K562 (cell line): ENCODE measurements around the gene LBR. TPM values are rescaled to one million over a fixed set of nuclear protein-coding genes. Genes with fewer than 3 reads are reported as not detected.

Experiments
- ATAC-seq: fragments of 200-7000 bp; cut with Tn5 transposase; 3 replicates; pipeline ENCODE4 v1.9.1; 2020; ENCODE audit warnings: moderate library complexity
- BruUV-seq: library from RNA; stranded (reverse); fragments of 400-500 nt; replicated peaks from 2 replicates; lab custom pipeline; 2021; lab: Mats Ljungman, UMichigan
- CTCF ChIA-PET: fragments of 300-600 bp; formaldehyde crosslinking; extraction: SDS; loops from one replicate; lab custom pipeline; 2021; ENCODE audit warnings: low intra/inter-chr PET ratio; lab: Yijun Ruan, JAX
- POLR2A ChIA-PET: fragments of 300-600, 350-650 bp; sonication (Branson Sonifier 250); formaldehyde crosslinking; extraction: SDS; loops from one replicate; lab custom pipeline; 2021; ENCODE audit warnings: antibody characterized with exemption, inconsistent platforms; lab: Yijun Ruan, JAX
- DNase-seq, 4 experiments: peaks; one replicate each; pipeline versions ENCODE4 v3.0.0 to v3.0.0-alpha.2; 2011 to 2018; ENCODE audit warnings: low spot score in 3 of 4, mixed read lengths in 3 of 4; ENCODE audit errors: extremely low read depth in 1 of 4
- FAIRE-seq: peaks from 2 replicates; lab custom pipeline; 2011; peaks lifted over from hg19 to GRCh38; lab: Jason Lieb, UNC
- H2AFZ ChIP-seq: 2 replicates; pipeline ENCODE4 v1.6.0; 2011; ENCODE audit warnings: low read depth, low read length, control low read depth, inconsistent platforms
- H3K27ac ChIP-seq: fragments of 200-600 bp; 3 replicates; pipeline ENCODE4 v1.8.0; 2011; ENCODE audit warnings: low read depth, mild to moderate bottlenecking, control low read depth, inconsistent platforms, low read length, moderate library complexity, mixed read lengths; ENCODE audit errors: extremely low read depth
- H3K27me3 ChIP-seq, 2 experiments: fragments of 300-600 bp in 1 of 2; 2 replicates in 1 of 2; 3 replicates in 1 of 2; pipeline versions ENCODE4 v1.6.0 to v1.8.0; 2011; ENCODE audit warnings: inconsistent platforms in 2 of 2, low read length in 2 of 2, mild to moderate bottlenecking in 1 of 2, mixed read lengths in 1 of 2, moderate library complexity in 1 of 2; ENCODE audit not compliant: control insufficient read depth in 2 of 2, insufficient read depth in 2 of 2
- H3K36me3 ChIP-seq: fragments of 300-600 bp; 3 replicates; pipeline ENCODE4 v1.8.0; 2011; ENCODE audit warnings: mild to moderate bottlenecking, low read length, inconsistent platforms; ENCODE audit not compliant: control insufficient read depth, insufficient read depth
- H3K4me1 ChIP-seq, 2 experiments: fragments of 200-600 bp in 1 of 2; replicated peaks in 1 of 2; 2 replicates in 1 of 2; 3 replicates in 1 of 2; pipeline versions ENCODE4 v1.5.1 to v1.8.0; 2011; ENCODE audit warnings: inconsistent platforms in 2 of 2, low read length in 2 of 2, mild to moderate bottlenecking in 1 of 2, mixed read lengths in 1 of 2, moderate library complexity in 1 of 2; ENCODE audit not compliant: control insufficient read depth in 2 of 2, insufficient read depth in 2 of 2
- H3K4me2 ChIP-seq: 2 replicates; pipeline ENCODE4 v1.6.1; 2011; ENCODE audit warnings: low read length, control low read depth, inconsistent platforms, mixed read lengths; ENCODE audit not compliant: insufficient read depth
- H3K4me3 ChIP-seq: fragments of 200-600 bp; sonication (generic), shearing (Covaris generic); 2 replicates; pipeline ENCODE4 v1.5.1; 2016; ENCODE audit warnings: control low read depth, inconsistent platforms
- H3K79me2 ChIP-seq: fragments of 200-600 bp; 3 replicates; pipeline ENCODE4 v1.8.0; 2011; ENCODE audit warnings: low read length, inconsistent platforms; ENCODE audit not compliant: control insufficient read depth, insufficient read depth
- H3K9ac ChIP-seq, 2 experiments: 2 replicates each; pipeline versions ENCODE4 v1.6.0 to v1.6.1; 2011; ENCODE audit warnings: low read depth in 2 of 2, low read length in 2 of 2, control low read depth in 1 of 2, inconsistent platforms in 1 of 2, mild to moderate bottlenecking in 1 of 2, mixed read lengths in 1 of 2; ENCODE audit not compliant: insufficient read depth in 1 of 2
- H3K9me1 ChIP-seq: one replicate; pipeline ENCODE4 v1.6.0; 2011; ENCODE audit warnings: inconsistent platforms, mild to moderate bottlenecking, low read length, moderate library complexity; ENCODE audit not compliant: control insufficient read depth, insufficient read depth
- H3K9me3 ChIP-seq: replicated peaks from 2 replicates; pipeline ENCODE4 v1.5.1; 2011; ENCODE audit warnings: low read depth, low read length, inconsistent platforms; ENCODE audit not compliant: control insufficient read depth, insufficient read depth
- H4K20me1 ChIP-seq: replicated peaks from 2 replicates; pipeline ENCODE4 v1.6.1; 2011; ENCODE audit warnings: low read length, inconsistent platforms, mixed read lengths; ENCODE audit not compliant: control insufficient read depth, insufficient read depth
- ARID3A ChIP-seq: IDR thresholded peaks from 2 replicates; pipeline ENCODE4 v1.6.1; 2012; ENCODE audit warnings: low read depth, low read length, improper control_type of control experiment, borderline replicate concordance
- CAMTA2 ChIP-seq: fragments of 250-450 bp; sonication (Bioruptor Pico); conservative IDR thresholded peaks from 2 replicates; pipeline ENCODE4 v1.5.1; 2022
- CEBPG ChIP-seq, 3 experiments: fragments of 200-800 bp in 1 of 3; sonication (Bioruptor generic) in 1 of 3; sonication (generic) in 1 of 3; formaldehyde crosslinking in 1 of 3; IDR thresholded peaks in 2 of 3; conservative IDR thresholded peaks in 1 of 3; 2 replicates each; pipeline versions ENCODE4 v1.6.1 to v1.8.0; 2016 to 2022; ENCODE audit warnings: missing compliant biosample characterization in 2 of 3, missing genetic modification characterization in 2 of 3, mild to moderate bottlenecking in 1 of 3, missing genetic modification reagents in 1 of 3
- CREB1 ChIP-seq, 2 experiments: sonication (generic) in 1 of 2; formaldehyde crosslinking in 1 of 2; IDR thresholded peaks; 2 replicates each; pipeline versions ENCODE4 v1.6.1 to v1.8.0; 2012 to 2022; ENCODE audit warnings: inconsistent platforms in 1 of 2, mild to moderate bottlenecking in 1 of 2, missing genetic modification reagents in 1 of 2, moderate library complexity in 1 of 2
- CTCF ChIP-seq, 3 experiments: IDR thresholded peaks in 2 of 3; conservative IDR thresholded peaks in 1 of 3; 2 replicates each; pipeline ENCODE4 v1.5.1; 2011 to 2012; ENCODE audit warnings: low read length in 3 of 3, mild to moderate bottlenecking in 3 of 3, control low read depth in 2 of 3, improper control_type of control experiment in 1 of 3, inconsistent platforms in 1 of 3, low read depth in 1 of 3, mixed read lengths in 1 of 3, moderate library complexity in 1 of 3; ENCODE audit not compliant: insufficient read depth in 2 of 3
- DACH1 ChIP-seq: fragments of 450-650 bp; IDR thresholded peaks from 2 replicates; pipeline ENCODE4 v1.6.1; 2018; ENCODE audit not compliant: partially characterized antibody
- DIDO1 ChIP-seq: fragments of 450-650 bp; IDR thresholded peaks from 2 replicates; pipeline ENCODE4 v1.6.1; 2016; ENCODE audit warnings: low read depth, missing biosample characterization, missing genetic modification characterization
- KDM4B ChIP-seq, 2 experiments: fragments of 450-650 bp in 1 of 2; sonication (generic) in 1 of 2; IDR thresholded peaks; 2 replicates each; pipeline ENCODE4 v1.6.1; 2016 to 2017; ENCODE audit warnings: borderline replicate concordance in 2 of 2, antibody characterized with exemption in 1 of 2, low read depth in 1 of 2, mild to moderate bottlenecking in 1 of 2
- MYC ChIP-seq, 2 experiments: fragments of 250-450 bp in 1 of 2; sonication (Bioruptor Pico) in 1 of 2; IDR thresholded peaks; 2 replicates each; pipeline versions ENCODE4 v1.5.1 to v1.6.1; 2012 to 2021; ENCODE audit warnings: low read depth in 2 of 2, borderline replicate concordance in 1 of 2, improper control_type of control experiment in 1 of 2, low read length in 1 of 2, mild to moderate bottlenecking in 1 of 2, moderate library complexity in 1 of 2
- NCOA6 ChIP-seq: fragments of 450-650 bp; IDR thresholded peaks from 2 replicates; pipeline ENCODE4 v1.6.1; 2017; ENCODE audit warnings: mild to moderate bottlenecking
- RAD21 ChIP-seq, 2 experiments: fragments of 250-450 bp in 1 of 2; fragments of 450-650 bp in 1 of 2; sonication (Bioruptor Pico) in 1 of 2; formaldehyde crosslinking in 1 of 2; IDR thresholded peaks in 1 of 2; conservative IDR thresholded peaks in 1 of 2; 2 replicates each; pipeline versions ENCODE4 v1.4.0 to v1.8.0; 2020 to 2022; ENCODE audit warnings: mild to moderate bottlenecking in 2 of 2, moderate library complexity in 1 of 2
- TEAD2 ChIP-seq: fragments of 450-650 bp; IDR thresholded peaks from 2 replicates; pipeline ENCODE4 v1.6.1; 2016; ENCODE audit warnings: missing genetic modification characterization, control low read depth, missing compliant biosample characterization
- ZNF212 ChIP-seq: fragments of 450-650 bp; formaldehyde crosslinking; IDR thresholded peaks from 2 replicates; pipeline ENCODE4 v1.4.0; 2020; ENCODE audit warnings: mild to moderate bottlenecking
- WGBS: fragments of 100-300 bp; shearing (Covaris generic); methylation state at CpG from one replicate; pipeline ENCODE4 v1.1.6; 2016; ENCODE audit warnings: low coverage, mixed read lengths; ENCODE audit not compliant: insufficient coverage; ENCODE audit errors: missing lambda C conversion rate; 5-methylcytosine and 5-hydroxymethylcytosine counted together
- in situ Hi-C: fragments of 300-500 bp; cut with MboI; formaldehyde crosslinking; loops from 4 replicates; pipeline ENCODE4 v1.15.0; 2018; ENCODE audit warnings: inconsistent platforms, mixed read lengths
- intact Hi-C: fragments of 100-400 bp; cut with micrococcal nuclease; formaldehyde crosslinking; loops from 2 replicates; pipeline ENCODE4 v1.14.2; 2022
- polyA plus RNA-seq, 8 experiments: library from polyadenylated mRNA; depleted of rRNA in 4 of 8; stranded (reverse) in 5 of 8; unstranded in 3 of 8; fragments of >200 nt; fragmentation: Nextera tagmentation in 2 of 8; fragmentation: Illumina TruSeq in 1 of 8; extraction: Ambion mirVana in 2 of 8; extraction: Trizol in 1 of 8; gene quantifications; 2 replicates each; pipeline versions ENCODE4 v1.2.1 to v1.2.3, GENCODE V29; 2011 to 2014; ENCODE audit warnings: inconsistent platforms in 1 of 8, missing spikeins in 1 of 8
- total RNA-seq, 7 experiments: library from RNA; depleted of rRNA in 6 of 7; stranded (reverse); fragments of >200 nt in 6 of 7; fragmentation: Illumina TruSeq in 2 of 7; extraction: Trizol in 2 of 7; gene quantifications; 2 replicates each; pipeline versions ENCODE4 v1.2.1 to v1.2.3, GENCODE V29; 2011 to 2021; ENCODE audit warnings: low replicate concordance in 1 of 7

LBR gene
- total and polyA plus RNA-seq, 9 of the 15 experiments (the other 6 are each of a cell fraction or from before 2014, with no cell fraction given): 102 to 229 (median 197) TPM

- H3K4me3 ChIP-seq: no peak overlapping the region
- no peak overlapping the region for H3K27ac ChIP-seq
- peaks cover 21 to 37% of the 10 kb centered on the region in 2 experiments for H3K4me1 ChIP-seq
- ATAC-seq (no peak), DNase-seq (no peak), FAIRE-seq (no peak)
- no peaks in the 10 kb centered on the region for H3K9me3 ChIP-seq
- H3K9ac ChIP-seq: 0 out of 4 replicates have a peak overlapping the region, but pooled peaks of 1 of the 2 experiments have one; percentile 21
- no peaks in the 10 kb centered on the region for H3K36me3 ChIP-seq
- H3K79me2 ChIP-seq: no peaks in the 10 kb centered on the region
- WGBS: 52% methylated on average over 9 of the region's 9 CpGs
- CTCF ChIA-PET: interaction anchor here (0.5 kb wide), 1 partner anchor 329 kb away, joined by 3 read pairs; no protein-coding TSS in a partner anchor
- in situ Hi-C loops: no loop called here
- intact Hi-C loops: no loop called here
- no peak overlapping the region for H3K4me2 ChIP-seq
- no TSS peak for BruUV-seq
- no peaks in the 10 kb centered on the region for H4K20me1 ChIP-seq
- no peaks in the 10 kb centered on the region for H3K9me1 ChIP-seq
- POLR2A ChIA-PET: interaction anchor here (0.6 to 2.4 kb wide), 7 partner anchors 9 to 1289 kb away, joined by 3 to 8 read pairs (median 3); partner anchors contain the start of gene LBR
- H2AFZ ChIP-seq: peak overlapping the region; percentile 50
- no peaks in the 10 kb centered on the region for H3K27me3 ChIP-seq
- TF ChIP-seq MYC (IDR thresholded peaks at IDR 0.05; ENCODE audit: low read depth, low read length) (0 out of 2 replicates have a peak, but pooled peaks have one; percentile 21), MYC (CRISPR knock-in tag; IDR thresholded peaks at IDR 0.05; ENCODE audit: borderline replicate concordance, low read depth) (no peak), ARID3A (0 out of 2 replicates have a peak, but pooled peaks have one; percentile 23), CREB1 (IDR thresholded peaks at IDR 0.05) (0 out of 2 replicates have a peak, but pooled peaks have one; percentile 4), CREB1 (CRISPR knock-in tag; IDR thresholded peaks at IDR 0.05) (no peak), TEAD2 (tag) (0 out of 2 replicates have a peak, but pooled peaks have one; percentile 26), CTCF (IDR thresholded peaks at IDR 0.05 in 2 of 3, conservative IDR thresholded peaks at IDR 0.05 in 1 of 3; ENCODE audit: insufficient read depth in 2 of 3, low read depth in 1 of 3, low read length in 3 of 3) (peak; percentile 41 to 60 (median 47); a peak in 3 of 6 replicates), ZNF212 (CRISPR knock-in tag) (no peak), DACH1 (peak; percentile 66), DIDO1 (no peak), RAD21 (CRISPR knock-in tag; conservative IDR thresholded peaks at IDR 0.05 in 1 of 2, IDR thresholded peaks at IDR 0.05 in 1 of 2) (0 out of 4 replicates have a peak, but pooled peaks of 1 of the 2 experiments have one; percentile 10), NCOA6 (no peak), CAMTA2 (no peak), CEBPG (CRISPR knock-in tag; IDR thresholded peaks at IDR 0.05) (0 out of 2 replicates have a peak, but pooled peaks have one; percentile 5), CEBPG (tag; conservative IDR thresholded peaks at IDR 0.05 in 1 of 2, IDR thresholded peaks at IDR 0.05 in 1 of 2) (no peak), KDM4B (IDR thresholded peaks at IDR 0.05; ENCODE audit: borderline replicate concordance in 2 of 2, low read depth in 1 of 2) (0 out of 4 replicates have a peak, but pooled peaks of 1 of the 2 experiments have one; percentile 50)
Observed at GRCh38 chr1:225441314-225442122, 13.7 kb upstream of the LBR start.
